Astrocyte (in vitro differentiated cells and primary cell): ENCODE measurements around the gene TBX5.

Experiments used
- EZH2 ChIP-seq: IDR thresholded peaks from 2 replicates; pipeline ENCODE4 v1.6.1; 2012; ENCODE audit warnings: mild to moderate bottlenecking, low read length, inconsistent platforms; ENCODE audit not compliant: insufficient read depth
- TF ChIP-seq, protein P1 (sequence below): IDR thresholded peaks from 2 replicates; pipeline ENCODE4 v1.5.1; 2011; ENCODE audit warnings: low read depth, mild to moderate bottlenecking, inconsistent platforms, low read length, moderate library complexity; ENCODE audit not compliant: insufficient read depth

DNA sequence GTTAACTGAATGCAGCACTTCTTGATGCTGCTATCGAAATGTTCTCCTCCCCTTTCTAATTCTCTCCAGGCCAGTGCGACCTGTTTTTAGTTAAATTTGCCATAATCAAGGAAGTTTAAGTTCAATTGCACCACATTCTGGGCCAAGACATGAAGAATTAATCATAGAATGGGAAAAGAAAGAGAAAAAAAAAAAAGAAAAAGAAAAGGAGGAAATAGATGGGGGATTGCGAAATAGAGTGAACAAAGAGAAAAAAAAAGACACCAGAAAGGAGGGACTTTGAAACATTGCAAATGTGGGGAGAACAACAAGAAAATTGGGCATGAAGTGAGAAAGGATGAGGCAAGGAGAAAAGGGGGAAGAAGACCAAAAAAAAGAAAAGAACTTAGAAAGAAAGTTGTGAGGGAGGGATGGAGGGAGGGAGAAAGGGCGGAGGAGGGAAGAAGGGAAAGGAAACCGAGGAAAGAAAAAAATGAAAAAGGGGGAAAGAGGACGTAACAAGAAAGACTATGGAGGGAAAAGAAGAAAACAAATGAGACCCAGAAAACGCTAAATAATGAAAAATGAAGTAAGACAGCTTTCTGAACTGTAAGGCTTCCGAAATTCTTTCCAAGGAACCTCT lies 32.8 kb upstream of the TBX5 start:
- TF ChIP-seq, protein P1, sequence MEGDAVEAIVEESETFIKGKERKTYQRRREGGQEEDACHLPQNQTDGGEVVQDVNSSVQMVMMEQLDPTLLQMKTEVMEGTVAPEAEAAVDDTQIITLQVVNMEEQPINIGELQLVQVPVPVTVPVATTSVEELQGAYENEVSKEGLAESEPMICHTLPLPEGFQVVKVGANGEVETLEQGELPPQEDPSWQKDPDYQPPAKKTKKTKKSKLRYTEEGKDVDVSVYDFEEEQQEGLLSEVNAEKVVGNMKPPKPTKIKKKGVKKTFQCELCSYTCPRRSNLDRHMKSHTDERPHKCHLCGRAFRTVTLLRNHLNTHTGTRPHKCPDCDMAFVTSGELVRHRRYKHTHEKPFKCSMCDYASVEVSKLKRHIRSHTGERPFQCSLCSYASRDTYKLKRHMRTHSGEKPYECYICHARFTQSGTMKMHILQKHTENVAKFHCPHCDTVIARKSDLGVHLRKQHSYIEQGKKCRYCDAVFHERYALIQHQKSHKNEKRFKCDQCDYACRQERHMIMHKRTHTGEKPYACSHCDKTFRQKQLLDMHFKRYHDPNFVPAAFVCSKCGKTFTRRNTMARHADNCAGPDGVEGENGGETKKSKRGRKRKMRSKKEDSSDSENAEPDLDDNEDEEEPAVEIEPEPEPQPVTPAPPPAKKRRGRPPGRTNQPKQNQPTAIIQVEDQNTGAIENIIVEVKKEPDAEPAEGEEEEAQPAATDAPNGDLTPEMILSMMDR: no peak
- no peak for TF ChIP-seq EZH2
